HCT116 (cell line): ENCODE measurements around the gene TTLL7. TPM values are rescaled to one million over a fixed set of nuclear protein-coding genes. Genes with fewer than 3 reads are reported as not detected.

Experiments
- ATAC-seq: fragments of 200-7000 bp; cut with Tn5 transposase; 2 replicates; pipeline ENCODE4 v1.9.1; 2020; ENCODE audit warnings: mild to moderate bottlenecking, moderate library complexity
- BruUV-seq: library from RNA; stranded (reverse); fragments of 400-500 nt; replicated peaks from 2 replicates; lab custom pipeline; 2021; lab: Mats Ljungman, UMichigan
- CTCF ChIA-PET: fragments of 300-600 bp; sonication (Branson Sonifier 250); formaldehyde crosslinking; loops from one replicate; lab custom pipeline; 2021; ENCODE audit warnings: antibody characterized with exemption; lab: Charles Lee
- POLR2A ChIA-PET: fragments of 300-600, 350-600 bp; sonication (Branson Sonifier 250); formaldehyde crosslinking; loops from one replicate; lab custom pipeline; 2021; ENCODE audit warnings: antibody characterized with exemption; lab: Charles Lee
- RAD21 ChIA-PET, 2 experiments: fragments of 300-600 bp; sonication (Branson Sonifier 250); formaldehyde crosslinking; loops; one replicate each; lab custom pipeline; 2023; ENCODE audit warnings: low total read pairs in 2 of 2; ENCODE audit not compliant: uncharacterized antibody in 2 of 2, unreplicated experiment in 2 of 2, low non-redundant PET in 1 of 2; lab: Charles Lee
- DNase-seq: peaks from one replicate; pipeline ENCODE4 v3.0.0-alpha.2; 2010; ENCODE audit warnings: low read depth, low spot score
- H2AFZ ChIP-seq: fragments of 200-600 bp; shearing (Covaris generic), sonication (generic); 2 replicates; pipeline ENCODE4 v1.6.1; 2017; ENCODE audit warnings: low read depth, mixed run types, mixed read lengths, antibody characterized with exemption, low read length; ENCODE audit not compliant: poor library complexity, severe bottlenecking
- H3K27ac ChIP-seq: 2 replicates; pipeline ENCODE4 v1.5.1; 2012; ENCODE audit warnings: low read depth, low read length
- H3K27me3 ChIP-seq: fragments of 200-600 bp; sonication (generic); 2 replicates; pipeline ENCODE4 v1.6.1; 2016; ENCODE audit warnings: mixed run types, low read length, mixed read lengths; ENCODE audit not compliant: insufficient read depth
- H3K36me3 ChIP-seq, 2 experiments: fragments of 200-500 bp in 1 of 2; fragments of 200-600 bp in 1 of 2; sonication (Bioruptor generic) in 1 of 2; sonication (generic) in 1 of 2; 2 replicates each; pipeline versions ENCODE4 v1.5.1 to v1.6.1; 2014 to 2016; ENCODE audit warnings: low read length in 2 of 2, inconsistent platforms in 1 of 2, mixed read lengths in 1 of 2, mixed run types in 1 of 2; ENCODE audit not compliant: insufficient read depth in 2 of 2, control insufficient read depth in 1 of 2
- H3K4me1 ChIP-seq, 2 experiments: fragments of 200-600 bp in 1 of 2; sonication (generic) in 1 of 2; 2 replicates each; pipeline versions ENCODE4 v1.5.1 to v1.6.1; 2012 to 2017; ENCODE audit warnings: low read length in 2 of 2, inconsistent platforms in 1 of 2, mild to moderate bottlenecking in 1 of 2, mixed read lengths in 1 of 2, mixed run types in 1 of 2, moderate library complexity in 1 of 2; ENCODE audit not compliant: insufficient read depth in 2 of 2, control insufficient read depth in 1 of 2
- H3K4me2 ChIP-seq: fragments of 200-600 bp; sonication (generic); 2 replicates; pipeline ENCODE4 v1.6.1; 2017; ENCODE audit warnings: mixed run types, low read length, mixed read lengths
- H3K4me3 ChIP-seq, 2 experiments: fragments of 200-600 bp in 1 of 2; sonication (generic) in 1 of 2; replicated peaks in 1 of 2; 2 replicates each; pipeline ENCODE4 v1.5.1; 2011 to 2016; ENCODE audit warnings: low read length in 2 of 2, control low read depth in 1 of 2, low read depth in 1 of 2, mild to moderate bottlenecking in 1 of 2, mixed read lengths in 1 of 2, mixed run types in 1 of 2
- H3K79me2 ChIP-seq: fragments of 200-600 bp; sonication (generic); 2 replicates; pipeline ENCODE4 v1.6.1; 2017; ENCODE audit warnings: mild to moderate bottlenecking, mixed run types, low read length, moderate library complexity, mixed read lengths; ENCODE audit not compliant: insufficient read depth
- H3K9ac ChIP-seq: fragments of 200-600 bp; sonication (generic); 2 replicates; pipeline ENCODE4 v1.6.1; 2016; ENCODE audit warnings: low read length, mixed read lengths
- H3K9me2 ChIP-seq: fragments of 200-600 bp; sonication (generic), shearing (Covaris generic); 2 replicates; pipeline ENCODE4 v1.6.1; 2017; ENCODE audit warnings: mixed run types, mild to moderate bottlenecking, moderate library complexity; ENCODE audit not compliant: insufficient read depth
- H3K9me3 ChIP-seq, 2 experiments: fragments of 200-500 bp in 1 of 2; fragments of 200-600 bp in 1 of 2; sonication (Bioruptor generic) in 1 of 2; sonication (generic) in 1 of 2; 2 replicates each; pipeline ENCODE4 v1.6.1; 2014 to 2017; ENCODE audit warnings: low read length in 2 of 2, mixed read lengths in 2 of 2, inconsistent platforms in 1 of 2, low read depth in 1 of 2, mild to moderate bottlenecking in 1 of 2, mixed run types in 1 of 2, moderate library complexity in 1 of 2; ENCODE audit not compliant: control insufficient read depth in 1 of 2, insufficient read depth in 1 of 2
- H4K20me1 ChIP-seq: fragments of 200-600 bp; sonication (generic), shearing (Covaris generic); 2 replicates; pipeline ENCODE4 v1.6.1; 2017; ENCODE audit warnings: mixed run types, mild to moderate bottlenecking, moderate library complexity; ENCODE audit not compliant: insufficient read depth
- CBX3 ChIP-seq: IDR thresholded peaks from 2 replicates; pipeline ENCODE4 v1.6.1; 2012; ENCODE audit warnings: low read depth
- EGR1 ChIP-seq: IDR thresholded peaks from 2 replicates; pipeline ENCODE4 v1.6.1; 2012; ENCODE audit warnings: low read depth
- ELF1 ChIP-seq: IDR thresholded peaks from 2 replicates; pipeline ENCODE4 v1.6.1; 2012; ENCODE audit warnings: low read depth, borderline replicate concordance
- EZH2 ChIP-seq: fragments of 200-600 bp; sonication (generic); IDR thresholded peaks from 2 replicates; pipeline ENCODE4 v1.6.1; 2017; ENCODE audit warnings: antibody characterized with exemption, mixed run types
- EZH2phosphoT487 ChIP-seq: fragments of 200-600 bp; IDR thresholded peaks from 2 replicates; pipeline ENCODE4 v1.6.1; 2018; ENCODE audit warnings: antibody characterized with exemption, borderline replicate concordance
- FOSL1 ChIP-seq: IDR thresholded peaks from 2 replicates; pipeline ENCODE4 v1.6.1; 2012; ENCODE audit warnings: low read depth
- MAX ChIP-seq: IDR thresholded peaks from 2 replicates; pipeline ENCODE4 v1.6.1; 2012
- POLR2AphosphoS5 ChIP-seq: IDR thresholded peaks from 2 replicates; pipeline ENCODE4 v1.6.1; 2011; ENCODE audit warnings: mild to moderate bottlenecking, low read depth, low read length, moderate library complexity
- RAD21 ChIP-seq: IDR thresholded peaks from 2 replicates; pipeline ENCODE4 v1.6.1; 2012; ENCODE audit warnings: low read depth, mild to moderate bottlenecking
- REST ChIP-seq: IDR thresholded peaks from 2 replicates; pipeline ENCODE4 v1.6.1; 2012; ENCODE audit warnings: low read depth
- SIN3A ChIP-seq: IDR thresholded peaks from 2 replicates; pipeline ENCODE4 v1.6.1; 2012; ENCODE audit warnings: low read depth
- SP1 ChIP-seq: IDR thresholded peaks from 2 replicates; pipeline ENCODE4 v1.6.1; 2012; ENCODE audit warnings: low read depth
- SRF ChIP-seq: IDR thresholded peaks from 2 replicates; pipeline ENCODE4 v1.6.1; 2012; ENCODE audit warnings: low read depth
- TCF7L2 ChIP-seq: IDR thresholded peaks from 2 replicates; pipeline ENCODE4 v1.7.0; 2011; ENCODE audit warnings: borderline replicate concordance, inconsistent platforms; ENCODE audit not compliant: insufficient read depth, insufficient read length; ENCODE audit errors: extremely low read depth
- ZFX ChIP-seq: fragments of 450-650 bp; IDR thresholded peaks from 2 replicates; pipeline ENCODE4 v1.6.1; 2017
- intact Hi-C: fragments of 100-400 bp; cut with micrococcal nuclease; formaldehyde crosslinking; loops from 2 replicates; pipeline ENCODE4 v1.10.0; 2022
- total RNA-seq: library from RNA; stranded (reverse); gene quantifications from one replicate; pipeline ENCODE4 v1.2.1, GENCODE V29; 2021; ENCODE audit not compliant: unreplicated experiment
- TF ChIP-seq, protein P1 (sequence below): IDR thresholded peaks from 2 replicates; pipeline ENCODE4 v1.6.1; 2012
- TF ChIP-seq, protein P2 (sequence below): IDR thresholded peaks from 2 replicates; pipeline ENCODE4 v1.6.1; 2011; ENCODE audit warnings: mild to moderate bottlenecking, low read length, moderate library complexity; ENCODE audit not compliant: insufficient replicate concordance; ENCODE audit errors: extremely low read depth

Gene TTLL7
- total RNA-seq, 1 experiment from 2014 or later = 21.2 TPM

GRCh38 chr1:84006591-84006990, 7.7 kb upstream of the TTLL7 start:
- Histone ChIP-seq H2AFZ (no peak overlapping the region), H3K4me2 (no peak overlapping the region), H3K9me3 (no peaks in the 10 kb centered on the region), H3K4me3 (no peak overlapping the region), H4K20me1 (no peaks in the 10 kb centered on the region), H3K36me3 (no peaks in the 10 kb centered on the region), H3K9me2 (no peaks in the 10 kb centered on the region), H3K27ac (no peak overlapping the region), H3K79me2 (no peaks in the 10 kb centered on the region), H3K9ac (no peak overlapping the region), H3K4me1 (no peaks in the 10 kb centered on the region), H3K27me3 (no peaks in the 10 kb centered on the region)
- no peak for TF ChIP-seq EZH2
- TF ChIP-seq SRF = no peak
- TF ChIP-seq CBX3 = no peak
- no peak for TF ChIP-seq MAX
- no peak for TF ChIP-seq POLR2AphosphoS5
- no peak for TF ChIP-seq FOSL1
- no peak for TF ChIP-seq RAD21
- no peak for TF ChIP-seq SIN3A
- TF ChIP-seq SP1 = no peak
- TF ChIP-seq, protein P1, sequence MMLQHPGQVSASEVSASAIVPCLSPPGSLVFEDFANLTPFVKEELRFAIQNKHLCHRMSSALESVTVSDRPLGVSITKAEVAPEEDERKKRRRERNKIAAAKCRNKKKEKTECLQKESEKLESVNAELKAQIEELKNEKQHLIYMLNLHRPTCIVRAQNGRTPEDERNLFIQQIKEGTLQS = no peak
- TF ChIP-seq REST = no peak
- TF ChIP-seq EZH2phosphoT487 = no peak
- no peak for TF ChIP-seq TCF7L2
- TF ChIP-seq ELF1 = no peak
- no peak for TF ChIP-seq EGR1
- TF ChIP-seq, protein P2, sequence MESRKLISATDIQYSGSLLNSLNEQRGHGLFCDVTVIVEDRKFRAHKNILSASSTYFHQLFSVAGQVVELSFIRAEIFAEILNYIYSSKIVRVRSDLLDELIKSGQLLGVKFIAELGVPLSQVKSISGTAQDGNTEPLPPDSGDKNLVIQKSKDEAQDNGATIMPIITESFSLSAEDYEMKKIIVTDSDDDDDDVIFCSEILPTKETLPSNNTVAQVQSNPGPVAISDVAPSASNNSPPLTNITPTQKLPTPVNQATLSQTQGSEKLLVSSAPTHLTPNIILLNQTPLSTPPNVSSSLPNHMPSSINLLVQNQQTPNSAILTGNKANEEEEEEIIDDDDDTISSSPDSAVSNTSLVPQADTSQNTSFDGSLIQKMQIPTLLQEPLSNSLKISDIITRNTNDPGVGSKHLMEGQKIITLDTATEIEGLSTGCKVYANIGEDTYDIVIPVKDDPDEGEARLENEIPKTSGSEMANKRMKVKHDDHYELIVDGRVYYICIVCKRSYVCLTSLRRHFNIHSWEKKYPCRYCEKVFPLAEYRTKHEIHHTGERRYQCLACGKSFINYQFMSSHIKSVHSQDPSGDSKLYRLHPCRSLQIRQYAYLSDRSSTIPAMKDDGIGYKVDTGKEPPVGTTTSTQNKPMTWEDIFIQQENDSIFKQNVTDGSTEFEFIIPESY = no peak
- TF ChIP-seq ZFX = no peak
- RAD21 ChIA-PET = no interaction called here
- DNase-seq = no peak
- no TSS peak for BruUV-seq
- POLR2A ChIA-PET = no interaction called here
- intact Hi-C loops = no loop called here
- ATAC-seq = no peak
- CTCF ChIA-PET = no interaction called here
